ENCODE results near the gene NABP2. TPM values are rescaled to one million over a fixed set of nuclear protein-coding genes. Genes with fewer than 3 reads are reported as not detected.

Gene NABP2
- total and polyA plus RNA-seq, 2 donors (not counting 1 experiment from before 2014, with no cell fraction given), result 29.2 to 39.7 TPM

DNA sequence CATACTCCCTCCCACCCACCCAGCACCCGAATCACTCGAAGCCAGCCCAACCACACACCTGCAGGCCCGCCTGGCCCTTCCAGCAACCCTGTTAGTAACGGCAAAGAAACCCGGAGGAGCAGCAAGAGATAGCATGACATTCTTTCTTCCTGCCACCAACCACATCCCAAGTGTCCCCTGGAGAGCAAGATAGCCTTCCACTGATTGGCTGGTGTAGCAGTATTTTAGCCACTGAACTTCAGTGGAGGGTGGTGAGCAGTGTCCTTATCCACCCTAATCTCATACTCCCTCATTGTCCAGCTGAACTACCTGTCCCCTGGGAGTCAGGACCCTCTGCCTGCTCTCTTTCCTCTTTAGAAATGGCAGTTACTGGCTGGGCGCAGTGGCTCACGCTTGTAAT lies 4.9 kb downstream of the NABP2 start:
- Histone ChIP-seq H3K9ac (ENCODE audit: insufficient read depth, low read length) (no peak overlapping the region), H3K9me3 (ENCODE audit: control insufficient read depth, insufficient read depth, low read depth, low read length) (no peaks in the 10 kb centered on the region), H3K79me2 (ENCODE audit: control insufficient read depth, insufficient read depth, low read length) (no peaks in the 10 kb centered on the region), H2AFZ (ENCODE audit: low read length) (no peak overlapping the region), H3K36me3 (ENCODE audit: control insufficient read depth, insufficient read depth, low read length) (peaks cover 3% of the 10 kb centered on the region), H3K4me3 (replicated peaks in 1 of 4; ENCODE audit: control extremely low read depth in 1 of 4, insufficient read depth in 1 of 4, low read depth in 3 of 4, low read length in 4 of 4) (no peak overlapping the region), H3K4me2 (ENCODE audit: extremely low read depth, insufficient read depth, low read length) (no peak overlapping the region), H4K20me1 (ENCODE audit: control insufficient read depth, extremely low read depth, insufficient read depth, low read length) (no peaks in the 10 kb centered on the region), H3K27ac (ENCODE audit: insufficient read depth, low read length) (no peak overlapping the region), H3K27me3 (ENCODE audit: control insufficient read depth, insufficient read depth, low read length) (no peaks in the 10 kb centered on the region), H3K4me1 (ENCODE audit: control insufficient read depth, extremely low read depth, insufficient read depth, low read length) (peaks cover 3% of the 10 kb centered on the region)
- TF ChIP-seq, protein P1, sequence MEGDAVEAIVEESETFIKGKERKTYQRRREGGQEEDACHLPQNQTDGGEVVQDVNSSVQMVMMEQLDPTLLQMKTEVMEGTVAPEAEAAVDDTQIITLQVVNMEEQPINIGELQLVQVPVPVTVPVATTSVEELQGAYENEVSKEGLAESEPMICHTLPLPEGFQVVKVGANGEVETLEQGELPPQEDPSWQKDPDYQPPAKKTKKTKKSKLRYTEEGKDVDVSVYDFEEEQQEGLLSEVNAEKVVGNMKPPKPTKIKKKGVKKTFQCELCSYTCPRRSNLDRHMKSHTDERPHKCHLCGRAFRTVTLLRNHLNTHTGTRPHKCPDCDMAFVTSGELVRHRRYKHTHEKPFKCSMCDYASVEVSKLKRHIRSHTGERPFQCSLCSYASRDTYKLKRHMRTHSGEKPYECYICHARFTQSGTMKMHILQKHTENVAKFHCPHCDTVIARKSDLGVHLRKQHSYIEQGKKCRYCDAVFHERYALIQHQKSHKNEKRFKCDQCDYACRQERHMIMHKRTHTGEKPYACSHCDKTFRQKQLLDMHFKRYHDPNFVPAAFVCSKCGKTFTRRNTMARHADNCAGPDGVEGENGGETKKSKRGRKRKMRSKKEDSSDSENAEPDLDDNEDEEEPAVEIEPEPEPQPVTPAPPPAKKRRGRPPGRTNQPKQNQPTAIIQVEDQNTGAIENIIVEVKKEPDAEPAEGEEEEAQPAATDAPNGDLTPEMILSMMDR (conservative IDR thresholded peaks at IDR 0.05 in 1 of 2, IDR thresholded peaks at IDR 0.05 in 1 of 2; ENCODE audit: low read depth in 1 of 2, low read length in 2 of 2), result no peak
- TF ChIP-seq EZH2 (IDR thresholded peaks at IDR 0.05; ENCODE audit: low read length, missing control alignments), result no peak
- no peak for DNase-seq (ENCODE audit: low read depth in 2 of 2)

DNA sequence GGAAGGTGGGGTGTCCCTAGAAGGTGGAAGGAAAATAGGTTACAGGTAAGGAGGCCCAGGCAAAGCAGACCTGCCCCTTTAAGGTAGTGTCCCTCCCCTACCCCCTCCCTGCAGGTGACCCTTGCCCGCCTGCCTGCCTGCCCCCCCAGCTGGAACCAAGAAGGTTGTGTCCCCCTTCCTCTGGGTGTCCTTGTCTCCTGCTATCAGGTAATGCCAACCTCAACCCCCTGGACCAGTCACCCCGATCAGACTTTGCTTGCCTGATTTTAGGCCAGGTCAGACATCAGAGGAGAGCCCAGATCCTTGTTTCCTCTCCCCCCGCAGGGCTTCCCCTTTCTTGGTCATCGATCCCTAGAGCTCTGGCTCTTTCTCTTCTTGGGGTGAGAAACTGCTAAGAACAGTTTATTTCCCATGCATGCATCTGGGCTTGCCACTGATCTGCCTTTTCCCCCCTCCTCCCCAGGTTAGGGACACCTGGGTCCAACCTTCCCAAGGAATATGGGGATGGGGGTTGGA lies 5.8 kb downstream of the NABP2 start, which contains the start of gene SLC39A5:
SLC39A5 (plus strand) TSS at position 136 of the 516 bp plus-strand sequence. CDS start 1,224 bp downstream, outside the sequence.
- Histone ChIP-seq H3K4me1 (ENCODE audit: control insufficient read depth, extremely low read depth, insufficient read depth, low read length) (peaks cover 3% of the 10 kb centered on the region), H3K79me2 (ENCODE audit: control insufficient read depth, insufficient read depth, low read length) (no peaks in the 10 kb centered on the region), H3K36me3 (ENCODE audit: control insufficient read depth, insufficient read depth, low read length) (peaks cover 3% of the 10 kb centered on the region), H4K20me1 (ENCODE audit: control insufficient read depth, extremely low read depth, insufficient read depth, low read length) (no peaks in the 10 kb centered on the region), H3K9ac (ENCODE audit: insufficient read depth, low read length) (no peak within 1 kb of the TSS), H3K4me2 (ENCODE audit: extremely low read depth, insufficient read depth, low read length) (no peak within 1 kb of the TSS), H3K27ac (ENCODE audit: insufficient read depth, low read length) (no peak within 1 kb of the TSS), H3K27me3 (ENCODE audit: control insufficient read depth, insufficient read depth, low read length) (no peaks in the 10 kb centered on the region), H3K9me3 (ENCODE audit: control insufficient read depth, insufficient read depth, low read depth, low read length) (no peaks in the 10 kb centered on the region), H2AFZ (ENCODE audit: low read length) (no peak within 1 kb of the TSS), H3K4me3 (replicated peaks in 1 of 4; ENCODE audit: control extremely low read depth in 1 of 4, insufficient read depth in 1 of 4, low read depth in 3 of 4, low read length in 4 of 4) (no peak within 1 kb of the TSS)
- no peak for TF ChIP-seq EZH2 (IDR thresholded peaks at IDR 0.05; ENCODE audit: low read length, missing control alignments)
- TF ChIP-seq, protein P1 (conservative IDR thresholded peaks at IDR 0.05 in 1 of 2, IDR thresholded peaks at IDR 0.05 in 1 of 2; ENCODE audit: low read depth in 1 of 2, low read length in 2 of 2), result no peak
- no peak for DNase-seq (ENCODE audit: low read depth in 2 of 2)

DNA sequence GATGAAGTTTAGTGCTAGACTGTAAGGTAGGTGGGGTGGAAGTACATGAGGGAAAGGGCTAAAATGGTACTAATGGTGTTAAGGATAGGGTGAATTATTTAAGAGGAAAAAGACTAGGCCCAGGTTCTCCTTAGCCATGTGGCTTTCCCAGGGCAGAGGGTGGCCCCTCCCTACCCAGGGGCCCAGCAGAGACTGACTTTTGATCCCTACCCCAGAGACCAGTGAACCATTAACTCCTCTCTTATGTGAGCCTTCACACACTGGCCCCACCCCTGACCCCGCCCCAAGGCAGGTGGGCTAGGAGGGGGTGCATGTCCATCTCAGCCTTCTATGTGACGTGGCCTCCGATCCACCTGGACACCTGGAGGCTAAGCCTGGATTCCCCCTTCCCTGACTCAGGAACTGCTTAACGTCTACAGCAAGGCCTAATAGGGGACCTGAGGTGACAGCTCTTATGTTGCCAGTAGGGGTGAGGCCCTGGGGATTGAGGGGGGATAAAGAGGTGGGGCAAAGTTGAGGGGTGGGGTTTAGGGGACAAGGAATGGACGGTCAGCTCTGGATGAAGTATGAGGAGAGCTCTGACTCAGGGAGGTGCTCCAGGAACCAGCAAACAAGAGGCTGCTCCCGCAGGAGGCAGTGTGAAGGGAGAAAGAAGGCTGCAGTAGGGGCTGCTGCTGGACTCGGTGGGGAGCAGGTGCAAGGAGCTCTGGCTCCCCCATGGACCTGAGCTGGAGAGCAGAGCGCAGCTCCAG lies 6.5 kb downstream of the NABP2 start:
- no peaks in the 10 kb centered on the region for H3K79me2 ChIP-seq (ENCODE audit: control insufficient read depth, insufficient read depth, low read length)
- no peaks in the 10 kb centered on the region for H3K4me1 ChIP-seq (ENCODE audit: control insufficient read depth, extremely low read depth, insufficient read depth, low read length)
- no peaks in the 10 kb centered on the region for H4K20me1 ChIP-seq (ENCODE audit: control insufficient read depth, extremely low read depth, insufficient read depth, low read length)
- no peak overlapping the region for H2AFZ ChIP-seq (ENCODE audit: low read length)
- TF ChIP-seq EZH2 (IDR thresholded peaks at IDR 0.05; ENCODE audit: low read length, missing control alignments), result no peak
- TF ChIP-seq, protein P1 (conservative IDR thresholded peaks at IDR 0.05 in 1 of 2, IDR thresholded peaks at IDR 0.05 in 1 of 2; ENCODE audit: low read depth in 1 of 2, low read length in 2 of 2), result no peak
- peaks cover 3% of the 10 kb centered on the region for H3K36me3 ChIP-seq (ENCODE audit: control insufficient read depth, insufficient read depth, low read length)
- H3K9ac ChIP-seq (ENCODE audit: insufficient read depth, low read length), result no peak overlapping the region
- no peak overlapping the region for H3K4me2 ChIP-seq (ENCODE audit: extremely low read depth, insufficient read depth, low read length)
- DNase-seq (ENCODE audit: low read depth in 2 of 2), result no peak
- H3K4me3 ChIP-seq (replicated peaks in 1 of 4; ENCODE audit: control extremely low read depth in 1 of 4, insufficient read depth in 1 of 4, low read depth in 3 of 4, low read length in 4 of 4), result no peak overlapping the region
- no peak overlapping the region for H3K27ac ChIP-seq (ENCODE audit: insufficient read depth, low read length)
- no peaks in the 10 kb centered on the region for H3K9me3 ChIP-seq (ENCODE audit: control insufficient read depth, insufficient read depth, low read depth, low read length)
- H3K27me3 ChIP-seq (ENCODE audit: control insufficient read depth, insufficient read depth, low read length), result no peaks in the 10 kb centered on the region
